TTC549 (cell line): ENCODE results near the gene MAP2K1.

ENCODE experiments used
- FAIRE-seq: peaks from 2 replicates; lab custom pipeline; 2012; peaks lifted over from hg19 to GRCh38; lab: Jason Lieb, UNC

MAP2K1 gene

DNA sequence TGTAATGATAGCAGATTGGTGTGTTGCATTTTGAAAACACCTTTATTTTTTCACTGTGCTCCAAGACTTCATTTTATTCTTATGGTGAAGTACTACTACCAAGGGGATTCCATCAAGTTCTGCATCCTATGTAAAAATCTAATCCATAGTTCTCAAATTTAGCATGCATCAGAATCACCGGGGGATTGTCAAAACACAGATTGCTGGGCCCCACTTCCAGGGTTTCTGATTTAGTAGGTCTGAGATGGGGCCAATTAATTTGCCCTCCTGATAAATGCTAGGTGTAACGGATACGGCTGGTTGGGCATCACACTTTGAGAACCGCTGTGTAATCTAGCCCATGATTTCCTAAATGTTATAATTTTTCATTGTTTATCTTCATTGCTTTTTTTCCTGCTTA, 119.1 kb downstream of the MAP2K1 start:
- FAIRE-seq, result no peak

- FAIRE-seq, result no peak
Measured at GRCh38 chr15:66508293-66508883, 121.7 kb downstream of the MAP2K1 start.

- no peak for FAIRE-seq
Measured at GRCh38 chr15:66514586-66514985, 127.9 kb downstream of the MAP2K1 start.

DNA sequence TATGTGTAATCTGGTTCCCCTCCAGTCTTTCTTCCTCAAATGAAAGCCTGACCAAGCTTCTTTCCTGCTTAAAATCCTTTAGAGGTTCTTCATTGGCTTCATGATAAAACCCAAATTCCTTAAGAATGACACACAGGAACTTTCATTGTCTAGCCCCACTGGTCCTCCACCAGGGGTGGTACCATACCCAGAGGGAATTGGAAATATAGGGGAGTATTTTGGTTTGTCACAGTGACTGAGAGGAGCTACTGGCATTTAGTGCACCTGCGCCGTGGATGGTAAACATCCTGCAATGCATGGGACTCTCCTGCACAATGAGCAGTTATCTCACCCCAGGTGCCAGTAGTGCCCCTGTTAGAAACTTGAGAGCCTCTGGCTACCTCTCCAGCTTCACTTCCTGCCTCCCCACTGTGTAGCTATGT, 129.2 kb downstream of the MAP2K1 start:
- no peak for FAIRE-seq

- FAIRE-seq, result no peak
Measured at GRCh38 chr15:66523926-66524325, 137.2 kb downstream of the MAP2K1 start.

- no peak for FAIRE-seq
Measured at GRCh38 chr15:66524838-66525237, 138.1 kb downstream of the MAP2K1 start.

DNA sequence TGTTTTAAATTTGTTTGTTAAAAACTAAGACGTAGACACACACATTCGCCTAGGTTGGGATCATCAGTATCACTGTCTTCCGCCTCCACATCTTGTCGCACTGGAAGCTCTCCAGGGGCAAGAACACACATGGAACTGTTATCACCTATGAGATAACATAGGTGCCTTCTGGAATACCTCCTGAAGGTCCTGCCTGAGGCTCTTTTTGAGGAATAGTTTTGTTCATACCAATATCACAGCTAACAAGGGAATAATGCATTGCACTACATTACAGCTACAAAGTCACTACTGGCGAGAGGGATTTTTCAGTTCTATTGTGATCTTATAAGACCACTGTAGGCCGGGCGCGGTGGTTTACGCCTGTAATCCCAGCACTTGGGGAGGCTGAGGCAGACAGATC, 148.3 kb downstream of the MAP2K1 start:
- no peak for FAIRE-seq
